Panc1 (cell line): ENCODE data around the gene CAV1. TPM values are rescaled to one million over a fixed set of nuclear protein-coding genes. Genes with fewer than 3 reads are reported as not detected.

Experiments used
- ATAC-seq: fragments of 200-7000 bp; cut with Tn5 transposase; 2 replicates; pipeline ENCODE4 v1.9.1; 2020; ENCODE audit warnings: mild to moderate bottlenecking, moderate library complexity
- BruUV-seq: library from RNA; stranded (reverse); fragments of 400-500 nt; replicated peaks from 2 replicates; lab custom pipeline; 2021; lab: Mats Ljungman, UMichigan
- CTCF ChIA-PET: fragments of 300-600 bp; sonication (Branson Sonifier 250); formaldehyde crosslinking; loops from one replicate; lab custom pipeline; 2022; ENCODE audit warnings: antibody characterized with exemption; lab: Charles Lee
- POLR2A ChIA-PET: fragments of 300-600 bp; sonication (Branson Sonifier 250); formaldehyde crosslinking; loops from one replicate; lab custom pipeline; 2022; ENCODE audit warnings: antibody characterized with exemption; lab: Charles Lee
- DNase-seq: peaks from one replicate; pipeline ENCODE4 v3.0.0-alpha.2; 2010; ENCODE audit warnings: low read depth, low spot score
- H3K27ac ChIP-seq: 2 replicates; pipeline ENCODE4 v1.5.1; 2011; ENCODE audit warnings: mild to moderate bottlenecking, low read length, inconsistent platforms
- H3K27me3 ChIP-seq: fragments of 200-500 bp; sonication (Bioruptor generic); 2 replicates; pipeline ENCODE4 v1.6.0; 2014; ENCODE audit warnings: low read length, inconsistent platforms; ENCODE audit not compliant: control insufficient read depth, insufficient read depth
- H3K36me3 ChIP-seq: fragments of 200-500 bp; sonication (Bioruptor generic); 2 replicates; pipeline ENCODE4 v1.5.1; 2014; ENCODE audit warnings: inconsistent platforms, mild to moderate bottlenecking, low read length, moderate library complexity; ENCODE audit not compliant: control insufficient read depth, insufficient read depth
- H3K4me1 ChIP-seq: 2 replicates; pipeline ENCODE4 v1.5.1; 2011; ENCODE audit warnings: inconsistent platforms, mild to moderate bottlenecking, low read length, moderate library complexity; ENCODE audit not compliant: control insufficient read depth, insufficient read depth
- H3K4me3 ChIP-seq, 2 experiments: 2 replicates each; pipeline ENCODE4 v1.5.1; 2011 to 2012; ENCODE audit warnings: low read depth in 2 of 2, low read length in 2 of 2, mild to moderate bottlenecking in 2 of 2, inconsistent platforms in 1 of 2, moderate library complexity in 1 of 2
- H3K9me3 ChIP-seq: fragments of 200-500 bp; sonication (Bioruptor generic); 2 replicates; pipeline ENCODE4 v1.5.1; 2014; ENCODE audit warnings: low read depth, mild to moderate bottlenecking, inconsistent platforms, low read length, moderate library complexity; ENCODE audit not compliant: control insufficient read depth, insufficient read depth
- POLR2AphosphoS5 ChIP-seq: IDR thresholded peaks from 2 replicates; pipeline ENCODE4 v1.6.1; 2012; ENCODE audit warnings: mild to moderate bottlenecking, low read depth, low read length, moderate library complexity
- SIN3A ChIP-seq: IDR thresholded peaks from 2 replicates; pipeline ENCODE4 v1.6.1; 2012; ENCODE audit warnings: low read depth, mild to moderate bottlenecking, low read length, moderate library complexity, borderline replicate concordance; ENCODE audit not compliant: insufficient read depth
- TCF7L2 ChIP-seq: IDR thresholded peaks from 2 replicates; pipeline ENCODE4 v1.6.1; 2011; ENCODE audit warnings: mild to moderate bottlenecking, low read depth, low read length, inconsistent platforms
- in situ Hi-C: cut with HindIII; loops from 2 replicates; pipeline ENCODE4 v1.10.0; 2016; ENCODE audit warnings: low sequenced_read_pairs, low pct_unique_long_range_greater_than_20kb
- intact Hi-C: fragments of 100-400 bp; cut with micrococcal nuclease; formaldehyde crosslinking; loops from one replicate; pipeline ENCODE4 v1.10.0; 2022; ENCODE audit not compliant: unreplicated experiment
- total RNA-seq: library from RNA; stranded (reverse); gene quantifications from one replicate; pipeline ENCODE4 v1.2.1, GENCODE V29; 2021; ENCODE audit not compliant: unreplicated experiment
- TF ChIP-seq, protein P1 (sequence below), 2 experiments: IDR thresholded peaks; 2 replicates each; pipeline ENCODE4 v1.6.1; 2011 to 2012; ENCODE audit warnings: low read depth in 2 of 2, control low read depth in 1 of 2, low read length in 1 of 2, mild to moderate bottlenecking in 1 of 2, moderate library complexity in 1 of 2; ENCODE audit not compliant: insufficient read depth in 1 of 2
- TF ChIP-seq, protein P2 (sequence below): fragments of 450-650 bp; IDR thresholded peaks from 2 replicates; pipeline ENCODE4 v1.5.1; 2017; ENCODE audit warnings: mild to moderate bottlenecking

Gene CAV1
- total RNA-seq, 1 experiment from 2014 or later = 496 TPM

DNA sequence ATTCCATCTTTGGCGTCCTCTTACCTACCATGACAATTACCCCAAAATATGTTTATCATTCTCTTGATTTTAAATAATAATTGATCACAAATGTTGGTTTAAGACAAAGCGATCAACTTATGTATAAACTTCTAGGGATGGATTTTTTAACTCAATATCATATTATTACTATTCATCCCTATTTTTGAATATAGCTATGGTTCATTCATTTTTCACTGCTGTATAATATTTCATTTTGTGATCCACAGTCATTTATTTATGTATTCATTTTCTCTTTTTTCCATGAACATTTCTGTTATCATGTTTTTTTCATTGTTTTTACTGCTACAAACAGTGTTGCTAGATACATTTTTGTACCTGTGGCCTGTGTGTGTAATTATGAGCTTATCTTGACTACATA, 85.9 kb downstream of the CAV1 start:
- Histone ChIP-seq H3K9me3 (no peaks in the 10 kb centered on the region), H3K36me3 (no peaks in the 10 kb centered on the region), H3K27me3 (no peaks in the 10 kb centered on the region), H3K4me1 (no peaks in the 10 kb centered on the region; the same call in 1 of the 2 replicates), H3K4me3 (no peak overlapping the region), H3K27ac (no peak overlapping the region)
- TF ChIP-seq SIN3A (no peak), POLR2AphosphoS5 (no peak), TCF7L2 (no peak)
- TF ChIP-seq, protein P1, sequence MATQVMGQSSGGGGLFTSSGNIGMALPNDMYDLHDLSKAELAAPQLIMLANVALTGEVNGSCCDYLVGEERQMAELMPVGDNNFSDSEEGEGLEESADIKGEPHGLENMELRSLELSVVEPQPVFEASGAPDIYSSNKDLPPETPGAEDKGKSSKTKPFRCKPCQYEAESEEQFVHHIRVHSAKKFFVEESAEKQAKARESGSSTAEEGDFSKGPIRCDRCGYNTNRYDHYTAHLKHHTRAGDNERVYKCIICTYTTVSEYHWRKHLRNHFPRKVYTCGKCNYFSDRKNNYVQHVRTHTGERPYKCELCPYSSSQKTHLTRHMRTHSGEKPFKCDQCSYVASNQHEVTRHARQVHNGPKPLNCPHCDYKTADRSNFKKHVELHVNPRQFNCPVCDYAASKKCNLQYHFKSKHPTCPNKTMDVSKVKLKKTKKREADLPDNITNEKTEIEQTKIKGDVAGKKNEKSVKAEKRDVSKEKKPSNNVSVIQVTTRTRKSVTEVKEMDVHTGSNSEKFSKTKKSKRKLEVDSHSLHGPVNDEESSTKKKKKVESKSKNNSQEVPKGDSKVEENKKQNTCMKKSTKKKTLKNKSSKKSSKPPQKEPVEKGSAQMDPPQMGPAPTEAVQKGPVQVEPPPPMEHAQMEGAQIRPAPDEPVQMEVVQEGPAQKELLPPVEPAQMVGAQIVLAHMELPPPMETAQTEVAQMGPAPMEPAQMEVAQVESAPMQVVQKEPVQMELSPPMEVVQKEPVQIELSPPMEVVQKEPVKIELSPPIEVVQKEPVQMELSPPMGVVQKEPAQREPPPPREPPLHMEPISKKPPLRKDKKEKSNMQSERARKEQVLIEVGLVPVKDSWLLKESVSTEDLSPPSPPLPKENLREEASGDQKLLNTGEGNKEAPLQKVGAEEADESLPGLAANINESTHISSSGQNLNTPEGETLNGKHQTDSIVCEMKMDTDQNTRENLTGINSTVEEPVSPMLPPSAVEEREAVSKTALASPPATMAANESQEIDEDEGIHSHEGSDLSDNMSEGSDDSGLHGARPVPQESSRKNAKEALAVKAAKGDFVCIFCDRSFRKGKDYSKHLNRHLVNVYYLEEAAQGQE (IDR thresholded peaks at IDR 0.05; ENCODE audit: insufficient read depth in 1 of 2, low read depth in 2 of 2, low read length in 1 of 2) = no peak
- TF ChIP-seq, protein P2, sequence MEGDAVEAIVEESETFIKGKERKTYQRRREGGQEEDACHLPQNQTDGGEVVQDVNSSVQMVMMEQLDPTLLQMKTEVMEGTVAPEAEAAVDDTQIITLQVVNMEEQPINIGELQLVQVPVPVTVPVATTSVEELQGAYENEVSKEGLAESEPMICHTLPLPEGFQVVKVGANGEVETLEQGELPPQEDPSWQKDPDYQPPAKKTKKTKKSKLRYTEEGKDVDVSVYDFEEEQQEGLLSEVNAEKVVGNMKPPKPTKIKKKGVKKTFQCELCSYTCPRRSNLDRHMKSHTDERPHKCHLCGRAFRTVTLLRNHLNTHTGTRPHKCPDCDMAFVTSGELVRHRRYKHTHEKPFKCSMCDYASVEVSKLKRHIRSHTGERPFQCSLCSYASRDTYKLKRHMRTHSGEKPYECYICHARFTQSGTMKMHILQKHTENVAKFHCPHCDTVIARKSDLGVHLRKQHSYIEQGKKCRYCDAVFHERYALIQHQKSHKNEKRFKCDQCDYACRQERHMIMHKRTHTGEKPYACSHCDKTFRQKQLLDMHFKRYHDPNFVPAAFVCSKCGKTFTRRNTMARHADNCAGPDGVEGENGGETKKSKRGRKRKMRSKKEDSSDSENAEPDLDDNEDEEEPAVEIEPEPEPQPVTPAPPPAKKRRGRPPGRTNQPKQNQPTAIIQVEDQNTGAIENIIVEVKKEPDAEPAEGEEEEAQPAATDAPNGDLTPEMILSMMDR = no peak
- in situ Hi-C loops (no loop called here), intact Hi-C loops (no loop called here)
- ATAC-seq (no peak), DNase-seq (no peak)
- ChIA-PET CTCF (no interaction called here), POLR2A (no interaction called here)
- BruUV-seq = no TSS peak

Other genes starting within 250 kb of the CAV1 start
- 217 TPM for gene CAV2, start 25.3 kb upstream of the CAV1 start, total RNA-seq
- 103 TPM for gene MET, start 147.2 kb downstream of the CAV1 start, total RNA-seq